Myometrial cell (primary cell): Measurements from ENCODE around the gene SLC35F2. TPM values are rescaled to one million over a fixed set of nuclear protein-coding genes. Genes with fewer than 3 reads are reported as not detected.

Experiments used
- total RNA-seq: library from RNA; depleted of rRNA; stranded (reverse); fragments of >200 nt; gene quantifications from 2 replicates; pipeline ENCODE4 v1.2.3, GENCODE V29; 2015

The SLC35F2 gene, protein sequence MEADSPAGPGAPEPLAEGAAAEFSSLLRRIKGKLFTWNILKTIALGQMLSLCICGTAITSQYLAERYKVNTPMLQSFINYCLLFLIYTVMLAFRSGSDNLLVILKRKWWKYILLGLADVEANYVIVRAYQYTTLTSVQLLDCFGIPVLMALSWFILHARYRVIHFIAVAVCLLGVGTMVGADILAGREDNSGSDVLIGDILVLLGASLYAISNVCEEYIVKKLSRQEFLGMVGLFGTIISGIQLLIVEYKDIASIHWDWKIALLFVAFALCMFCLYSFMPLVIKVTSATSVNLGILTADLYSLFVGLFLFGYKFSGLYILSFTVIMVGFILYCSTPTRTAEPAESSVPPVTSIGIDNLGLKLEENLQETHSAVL
- 20.5 and 22.3 TPM in 2 replicates for total RNA-seq

DNA sequence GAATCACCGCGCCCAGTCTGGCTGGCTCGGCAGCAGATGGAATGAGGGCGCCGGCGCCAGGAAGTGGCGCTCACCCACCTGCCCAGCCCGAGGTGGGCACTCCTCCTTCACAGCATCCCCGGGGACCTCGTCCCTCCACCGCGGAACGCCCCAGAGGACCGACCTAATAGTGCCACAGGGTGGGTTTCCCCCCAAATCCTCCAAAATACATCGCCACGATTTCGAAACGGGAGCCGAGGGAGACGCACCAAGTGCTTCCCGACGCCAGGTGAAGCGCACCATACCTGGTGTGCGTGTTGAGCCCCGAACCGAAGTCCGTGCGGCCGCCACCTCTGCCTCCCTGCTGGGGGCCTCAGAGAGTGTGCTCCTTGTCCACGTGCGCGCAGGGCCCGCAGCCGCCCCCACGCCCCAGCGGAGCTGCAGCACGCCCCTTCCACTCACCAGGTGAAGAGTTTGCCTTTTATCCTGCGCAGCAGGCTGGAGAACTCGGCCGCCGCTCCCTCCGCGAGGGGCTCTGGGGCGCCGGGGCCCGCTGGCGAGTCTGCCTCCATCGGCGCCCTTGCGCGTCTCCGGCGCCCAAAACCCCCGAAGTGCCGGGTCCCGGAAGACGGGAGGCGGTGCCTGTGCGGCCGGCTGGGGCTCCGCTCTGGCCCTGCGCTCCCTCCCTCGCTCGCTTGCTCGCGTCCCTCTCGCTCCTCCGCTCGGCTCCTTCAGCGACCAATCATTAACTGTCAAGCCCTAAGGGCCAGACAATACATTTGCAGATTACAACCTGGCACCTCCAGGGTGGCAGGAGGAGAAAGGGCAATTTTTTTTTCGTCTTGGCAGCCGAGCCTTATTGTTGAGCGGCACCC is at the start of gene SLC35F2:
SLC35F2 (minus strand) TSS at position 571 of the 854 bp plus-strand sequence; CDS start at position 551, 20 bp downstream.

Other genes starting within 250 kb of the SLC35F2 start
- gene SLN, start 146.7 kb downstream of the SLC35F2 start, total RNA-seq: not detected in 2 replicates
- not detected in 2 replicates for gene RAB39A, start 69.7 kb upstream of the SLC35F2 start, total RNA-seq
- gene CUL5, start 150.1 kb upstream of the SLC35F2 start, total RNA-seq: 28.5 and 33.7 TPM in 2 replicates